Left renal cortex interstitium (tissue), 4 donors: ENCODE measurements around the gene CEP41. TPM values are rescaled to one million over a fixed set of nuclear protein-coding genes. Genes with fewer than 3 reads are reported as not detected.
"Not testable (repeated sequence)": the region's sequence is repeated elsewhere in the genome, so short reads cannot be mapped to it uniquely, and the experiment has no call there.

Source experiments
- DNase-seq, 4 donors: peaks; one replicate each; pipeline ENCODE4 v3.0.0-alpha.2; 2013; ENCODE audit warnings: low read depth in 4 of 4, low spot score in 2 of 4, missing footprints in 1 of 4
- polyA plus RNA-seq, 4 donors: library from polyadenylated mRNA; unstranded; fragments of 120-200 nt; gene quantifications; one replicate each; pipeline ENCODE4 v1.2.1, GENCODE V29; 2013; ENCODE audit not compliant: insufficient read length in 4 of 4

CEP41 gene
- polyA plus RNA-seq, 4 donors: 26.7 to 31.6 (median 28.4) TPM

DNA sequence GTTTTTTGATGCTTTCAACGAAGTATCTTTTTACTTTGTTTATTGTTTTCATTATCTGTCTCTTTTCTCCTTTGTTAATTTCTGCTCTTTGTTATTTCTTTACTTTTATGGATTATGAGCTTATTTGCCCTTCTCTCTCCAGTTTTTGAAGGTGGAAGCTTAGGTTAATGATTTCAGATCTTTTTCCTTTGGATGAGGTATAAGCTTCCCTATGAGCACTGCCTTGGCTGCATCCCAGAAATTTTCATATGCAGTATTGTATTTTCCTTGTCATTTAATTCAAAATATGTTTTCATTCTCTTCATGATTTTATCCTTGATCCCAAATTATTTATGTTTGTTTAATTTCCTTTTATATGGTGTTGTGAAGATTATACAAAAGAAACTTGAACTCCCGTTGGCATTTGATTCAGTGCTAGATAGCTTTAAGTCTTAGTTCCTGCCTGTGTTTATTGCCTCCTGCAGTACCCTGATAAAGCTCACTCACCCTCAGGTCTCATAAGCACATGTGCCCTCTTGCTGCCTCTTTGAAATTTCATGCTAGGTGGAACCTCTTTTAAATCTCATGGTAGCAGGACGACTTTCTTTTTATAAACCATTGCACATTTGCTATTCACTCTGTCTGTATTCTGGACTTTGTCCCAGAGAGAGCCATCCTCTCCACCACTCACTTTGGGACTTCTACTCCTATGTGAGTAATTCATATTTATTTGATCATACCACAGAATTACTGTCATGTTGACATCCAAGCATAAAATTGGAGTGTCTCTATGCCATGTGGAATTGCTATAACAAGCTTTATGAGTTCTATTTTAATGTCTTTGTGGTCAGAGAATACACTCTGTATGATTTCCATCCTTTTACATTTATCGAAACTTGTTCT is 23.0 kb upstream of the CEP41 start:
- DNase-seq: no peak

- DNase-seq: no peak
Observed at GRCh38 chr7:130461272-130461671, 20.5 kb upstream of the CEP41 start.

DNA sequence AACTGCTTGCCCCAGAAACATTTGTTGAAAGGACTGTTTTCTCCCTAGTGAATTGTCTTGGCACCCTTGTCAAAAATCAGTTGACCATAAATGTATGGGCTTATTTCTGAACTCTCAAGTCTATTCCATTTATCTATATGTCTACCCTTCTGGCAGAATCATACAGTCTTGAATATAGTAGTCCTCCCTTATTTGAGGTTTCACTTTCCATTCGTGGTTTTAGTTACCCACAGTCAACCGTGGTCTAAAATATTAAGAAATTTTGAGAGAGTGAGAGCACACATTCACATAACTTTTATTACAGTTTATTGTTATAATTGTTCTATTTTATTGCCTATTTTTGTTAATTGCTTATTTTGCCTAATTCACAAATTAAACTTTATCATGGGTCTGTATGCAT is 17.4 kb upstream of the CEP41 start:
- no peak for DNase-seq

DNA sequence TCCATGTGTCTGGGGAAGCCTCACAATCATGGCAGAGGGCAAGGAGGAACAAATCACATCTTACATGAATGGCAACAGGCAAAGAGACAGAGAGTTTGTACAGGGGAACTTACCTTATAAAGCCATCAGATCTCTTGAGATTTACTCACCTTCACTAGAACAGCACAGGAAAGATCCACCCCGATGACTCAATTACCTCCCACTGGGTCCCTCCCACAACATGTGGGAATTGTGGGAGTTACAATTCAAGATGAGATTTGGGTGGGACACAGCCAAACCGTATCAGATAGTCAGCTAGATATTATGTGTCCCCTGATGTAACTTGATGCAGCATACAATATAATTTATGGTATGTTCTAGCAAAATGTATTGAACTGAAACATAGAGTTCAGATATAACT is 14.1 kb upstream of the CEP41 start:
- no peak for DNase-seq

GRCh38 chr7:130452951-130453350 is 12.1 kb upstream of the CEP41 start:
- no peak for DNase-seq

DNA sequence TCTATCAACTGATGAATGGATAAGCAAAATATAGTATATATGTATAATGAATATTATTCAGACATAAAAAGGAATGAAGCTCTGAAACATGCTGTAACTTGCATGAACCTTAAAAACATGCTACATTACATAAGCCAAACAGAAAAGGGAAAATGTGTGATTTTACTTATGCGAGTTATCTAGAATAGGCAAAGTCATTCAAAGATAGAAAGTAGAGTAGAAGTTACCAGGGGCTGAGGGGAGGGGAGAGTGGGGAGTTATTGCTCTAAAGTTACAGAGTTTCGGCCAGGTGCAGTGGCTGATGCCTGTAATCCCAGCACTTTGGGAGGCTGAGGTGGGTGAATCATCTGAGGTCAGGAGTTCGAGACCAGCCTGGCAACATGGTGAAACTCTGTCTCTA is 10.5 kb upstream of the CEP41 start:
- not testable (repeated sequence) for DNase-seq

- DNase-seq: no peak
Observed at GRCh38 chr7:130446259-130446658, 5.4 kb upstream of the CEP41 start.

GRCh38 chr7:130444751-130445407 is 4.1 kb upstream of the CEP41 start:
- no peak for DNase-seq

DNA sequence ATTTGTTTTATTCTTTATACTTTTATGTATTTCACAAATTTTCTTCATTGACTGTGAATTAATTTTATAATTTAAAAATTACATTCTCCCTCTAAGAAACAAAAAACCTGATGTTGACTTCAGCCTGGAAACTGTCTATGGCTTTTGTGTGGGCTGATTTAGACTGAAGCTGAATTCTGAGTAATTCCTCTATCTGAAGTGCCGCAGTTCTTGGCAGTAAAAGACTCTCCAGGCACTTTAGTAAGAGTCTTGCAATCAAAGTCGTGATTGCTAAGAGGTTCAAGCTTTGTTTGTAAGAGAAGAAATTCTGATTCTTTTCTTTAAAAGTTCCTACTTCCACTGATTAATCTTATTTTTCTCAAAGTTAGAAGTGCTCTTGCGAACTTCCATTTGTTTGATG is 3.4 kb upstream of the CEP41 start:
- DNase-seq: no peak

- no peak for DNase-seq
Observed at GRCh38 chr7:130442601-130443000, 1.8 kb upstream of the CEP41 start.

DNA sequence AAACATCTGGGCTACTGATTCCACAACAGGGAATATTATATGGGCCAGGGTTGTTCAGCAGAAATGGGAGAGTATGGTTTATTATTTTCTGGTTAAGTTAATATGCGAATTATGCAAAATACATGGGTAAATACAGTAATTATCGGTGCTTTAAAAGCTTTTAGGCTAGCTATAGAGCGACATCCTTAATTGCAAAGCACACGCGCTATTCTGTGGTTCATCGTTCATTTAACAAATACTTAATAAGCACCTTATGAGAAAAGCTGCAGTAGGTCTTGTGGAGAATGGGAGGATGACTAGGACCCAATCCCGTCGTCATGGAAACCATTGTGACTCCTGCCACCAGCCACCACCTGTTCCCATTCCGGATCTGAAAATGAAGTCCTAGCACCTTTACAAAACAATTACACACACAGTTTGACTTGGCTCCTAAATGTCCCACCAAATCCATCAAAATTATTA is 623 bp upstream of the CEP41 start:
- DNase-seq: peak in 2 of 4 donors; percentile 46 to 53

- no peak for DNase-seq
Observed at GRCh38 chr7:130436253-130436652, 4.6 kb downstream of the CEP41 start.

DNA sequence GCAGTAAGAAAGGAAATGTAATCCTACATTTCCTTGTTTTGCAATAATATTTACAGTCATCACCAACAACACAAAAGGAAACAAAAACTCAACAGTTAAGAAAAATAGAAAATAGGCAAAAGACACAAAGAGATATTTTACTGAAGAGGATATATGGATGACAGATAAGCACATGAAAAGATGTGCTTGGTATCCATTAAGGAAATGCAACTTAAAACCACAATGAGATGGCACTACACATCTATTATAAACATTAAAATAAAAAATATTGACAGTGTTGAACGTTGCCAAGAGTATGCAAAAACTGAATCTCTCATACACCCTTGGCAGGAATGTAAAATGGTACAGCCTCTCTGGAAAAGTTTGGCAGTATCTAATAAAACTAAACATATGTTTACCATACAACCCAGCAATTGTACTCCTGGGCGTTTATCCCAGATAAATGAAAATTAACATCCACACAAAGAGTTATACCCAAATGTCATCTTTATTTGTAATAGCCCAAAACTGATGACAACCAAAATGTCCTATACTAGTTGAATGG is 5.4 kb downstream of the CEP41 start:
- DNase-seq: no peak

DNA sequence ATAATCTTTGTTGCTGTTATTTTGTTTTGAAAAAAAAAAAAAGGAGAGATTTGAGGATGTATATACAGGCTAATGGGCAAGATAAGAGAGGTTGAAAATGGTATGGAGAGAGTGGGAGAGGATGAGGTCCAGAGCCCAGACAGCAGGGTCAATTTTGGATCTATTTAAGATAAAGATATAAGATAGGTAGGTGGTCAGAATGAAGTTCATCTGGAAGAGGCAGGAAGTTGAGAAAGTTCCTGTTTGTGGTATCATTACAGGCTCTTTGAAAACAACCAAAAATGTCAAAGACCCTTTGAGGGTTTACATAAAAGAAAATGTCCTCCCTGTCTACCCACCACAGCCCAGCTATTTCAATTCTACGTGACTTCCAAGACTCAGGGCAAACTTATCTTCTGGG is 7.5 kb downstream of the CEP41 start:
- DNase-seq: no peak

DNA sequence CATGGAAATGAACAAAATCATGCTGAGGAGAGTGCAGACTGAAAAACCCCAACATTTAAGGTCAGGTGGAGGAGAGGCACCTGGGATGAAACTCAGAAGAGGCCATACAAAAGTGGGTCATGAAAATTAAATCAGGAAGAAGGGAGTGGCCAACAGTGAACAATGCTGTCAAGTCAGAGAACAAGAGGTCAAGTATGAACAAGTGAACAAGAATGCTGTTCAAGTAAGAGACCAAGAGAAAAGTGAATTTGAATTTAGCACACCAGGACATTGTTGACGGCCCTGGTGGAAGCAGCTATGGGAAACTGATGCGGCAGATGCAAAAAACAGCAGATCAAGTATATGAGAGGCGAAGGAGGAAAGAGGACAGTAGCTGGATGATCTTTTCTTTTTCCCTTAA is 7.9 kb downstream of the CEP41 start:
- no peak for DNase-seq

GRCh38 chr7:130430841-130431666 is 9.8 kb downstream of the CEP41 start:
- peak in 3 of 4 donors; percentile 58 to 65 (median 61) for DNase-seq

DNA sequence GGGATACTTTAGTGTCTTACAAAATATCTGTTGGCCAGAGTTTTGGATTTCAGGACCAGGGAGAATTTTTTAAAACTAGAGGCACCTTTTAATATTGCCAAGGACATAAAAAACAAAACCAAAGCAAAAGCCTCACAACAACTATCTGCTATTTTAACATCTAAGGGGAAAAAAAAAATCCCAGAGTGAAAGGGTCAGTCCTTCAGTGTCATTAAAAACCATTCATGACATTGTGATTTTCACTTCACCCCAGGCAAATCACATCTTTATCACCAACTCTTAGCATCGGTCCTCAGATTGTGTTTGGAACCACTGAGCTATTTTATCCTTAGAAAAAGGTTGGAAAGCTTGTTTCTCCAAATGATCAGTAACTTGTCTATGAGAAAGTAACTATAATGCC is 10.7 kb downstream of the CEP41 start:
- DNase-seq: no peak

DNA sequence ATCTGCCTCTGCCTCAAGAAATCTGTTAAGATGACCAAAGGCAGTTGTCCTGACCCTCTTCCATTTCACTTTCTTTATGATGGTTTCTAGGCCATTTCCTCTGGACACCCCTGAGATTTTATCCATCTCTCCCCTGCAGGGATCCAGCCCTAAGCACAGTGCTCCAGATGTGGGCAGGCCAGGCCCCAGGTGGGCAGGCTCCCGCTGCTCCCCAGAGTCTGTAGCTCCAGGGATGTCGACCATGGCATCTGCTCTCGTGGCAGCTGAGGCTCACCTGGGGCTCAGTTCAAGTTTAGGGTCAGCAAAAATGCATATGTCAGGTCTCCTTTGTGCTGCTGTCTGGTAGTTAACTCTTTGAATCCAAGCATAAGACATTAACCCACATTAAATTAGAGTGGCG is 11.8 kb downstream of the CEP41 start:
- no peak for DNase-seq

GRCh38 chr7:130426564-130426963 is 14.3 kb downstream of the CEP41 start:
- no peak for DNase-seq

GRCh38 chr7:130425796-130426195 is 15.0 kb downstream of the CEP41 start:
- DNase-seq: no peak

DNA sequence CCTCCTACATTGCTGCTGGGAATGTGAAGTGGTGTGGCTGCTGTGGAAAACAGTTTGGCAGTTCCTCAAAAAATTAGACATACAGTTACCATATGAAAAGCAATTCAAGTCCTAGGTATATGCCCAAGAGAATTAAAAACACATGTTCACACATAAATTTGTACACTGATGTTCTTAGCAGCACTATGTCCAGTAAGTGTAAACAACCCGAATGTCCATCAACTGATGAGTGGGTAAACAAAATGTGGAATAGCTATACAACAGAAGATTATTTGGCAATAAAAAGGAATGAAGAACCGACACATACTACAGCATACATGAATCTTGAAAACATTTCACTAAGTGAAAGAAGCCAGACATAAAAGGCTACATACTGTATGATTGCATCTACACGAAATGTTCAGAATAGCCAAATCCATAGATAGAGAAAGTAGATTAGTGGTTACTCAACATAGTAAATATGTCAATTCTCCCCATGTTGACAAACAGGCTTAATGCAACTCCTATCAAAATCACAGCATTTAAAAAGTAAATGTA is 17.2 kb downstream of the CEP41 start:
- DNase-seq: no peak
